ENCODE measurements around the gene SGCD.

Gene SGCD

DNA sequence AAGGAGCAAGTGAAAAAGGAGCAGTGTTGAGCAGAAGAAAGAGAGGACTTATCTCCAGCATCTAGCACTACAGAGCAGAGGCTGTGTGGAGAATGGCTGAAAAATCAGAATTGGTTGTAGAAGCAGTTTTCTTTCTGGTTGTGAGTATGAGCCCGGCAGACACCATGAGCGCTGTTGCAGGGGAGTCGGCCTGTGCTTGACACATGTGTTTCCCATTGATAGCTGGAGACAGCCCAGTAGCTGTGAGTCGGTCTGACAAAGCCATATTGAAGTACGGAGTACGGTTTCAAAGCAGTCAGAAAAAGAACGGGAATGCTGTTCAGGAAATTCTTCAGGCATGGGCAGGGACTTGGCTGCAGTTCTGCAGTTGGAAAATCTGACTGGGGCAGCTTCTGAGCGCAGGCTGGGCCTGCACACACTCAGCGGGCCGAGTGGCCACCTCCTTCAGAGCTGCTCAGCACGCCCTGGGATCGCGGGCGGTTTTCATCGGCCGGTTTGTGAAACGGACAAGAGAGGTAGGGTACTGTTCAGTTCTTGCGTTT is at the start of gene SGCD:
TSS of gene SGCD (plus strand) at position 447 of the 542 bp plus-strand sequence.
- no peak for DNase-seq

- no peak for DNase-seq
Observed at GRCh38 chr5:156277290-156277689, 49.7 kb upstream of the SGCD start.

GRCh38 chr5:156295431-156295830 is 31.5 kb upstream of the SGCD start:
- no peak for DNase-seq

DNA sequence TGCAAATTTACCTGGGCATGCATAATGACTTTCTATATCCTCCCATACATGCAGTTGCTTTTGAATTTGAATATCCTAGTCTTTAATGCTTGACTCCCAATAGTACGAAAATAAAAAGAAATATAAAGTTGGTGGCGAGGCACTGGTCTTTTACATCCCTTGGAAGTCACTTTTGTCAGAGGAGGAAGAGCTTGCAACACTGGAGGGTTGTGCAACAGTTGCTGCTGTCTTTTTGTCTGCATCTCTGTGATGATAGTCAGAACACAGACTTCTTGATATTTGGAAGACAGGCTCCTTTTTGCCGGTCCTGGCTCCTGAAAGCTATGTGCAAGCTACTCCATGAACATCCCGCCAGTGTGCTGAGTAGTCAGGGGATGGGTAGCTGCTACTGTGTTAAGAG is 16.8 kb upstream of the SGCD start:
- no peak for DNase-seq

- no peak for DNase-seq
Observed at GRCh38 chr5:156312897-156313694, 13.9 kb upstream of the SGCD start.

- DNase-seq, result no peak
Observed at GRCh38 chr5:156314416-156314815, 12.5 kb upstream of the SGCD start.

GRCh38 chr5:156322666-156323065 is 4.3 kb upstream of the SGCD start:
- DNase-seq, result no peak

DNA sequence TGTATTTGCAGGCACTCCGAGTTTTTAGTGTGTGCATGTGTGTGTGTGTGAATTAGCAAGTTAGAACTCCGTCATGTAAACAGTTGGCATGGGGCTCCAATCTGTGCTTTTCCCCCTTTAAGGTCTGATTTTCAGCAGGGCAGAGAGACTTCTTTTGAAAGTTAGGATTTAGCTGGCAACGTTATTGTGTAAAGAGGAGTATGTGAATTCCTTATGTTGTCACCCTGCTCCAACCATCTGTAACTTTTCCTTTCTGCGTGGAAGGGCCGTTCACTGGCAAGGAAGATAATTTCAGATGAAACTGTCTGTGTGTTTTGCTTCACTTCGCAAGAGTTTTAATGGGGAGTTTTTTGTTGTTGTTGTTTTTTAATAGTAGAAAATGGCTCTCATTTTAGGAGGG is 332 bp downstream of the SGCD start:
- no peak for DNase-seq

DNA sequence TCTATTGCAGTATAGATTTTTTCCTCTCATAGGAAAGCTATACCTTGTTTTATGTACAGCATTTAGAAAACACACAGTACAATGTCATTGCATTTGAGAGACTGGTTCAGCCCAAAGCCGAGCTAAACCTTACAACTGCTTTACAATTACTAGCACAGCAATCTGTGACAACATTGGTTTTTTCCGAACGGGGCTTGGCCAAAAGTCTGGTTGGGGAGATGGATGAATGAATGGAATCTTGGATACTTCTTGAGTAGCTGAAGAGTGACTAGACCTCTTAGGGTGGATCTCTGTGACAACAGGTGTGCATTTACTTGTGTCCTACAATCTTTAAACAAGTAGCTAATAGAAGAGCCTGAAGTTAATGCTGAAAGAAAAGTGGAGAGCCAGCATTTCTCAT is 1.2 kb downstream of the SGCD start:
- no peak for DNase-seq

- no peak for DNase-seq
Observed at GRCh38 chr5:156328766-156329165, 1.8 kb downstream of the SGCD start.

- no peak for DNase-seq
Observed at GRCh38 chr5:156329171-156329611, 2.2 kb downstream of the SGCD start.

GRCh38 chr5:156330141-156330870 is 3.3 kb downstream of the SGCD start:
- no peak for DNase-seq

DNA sequence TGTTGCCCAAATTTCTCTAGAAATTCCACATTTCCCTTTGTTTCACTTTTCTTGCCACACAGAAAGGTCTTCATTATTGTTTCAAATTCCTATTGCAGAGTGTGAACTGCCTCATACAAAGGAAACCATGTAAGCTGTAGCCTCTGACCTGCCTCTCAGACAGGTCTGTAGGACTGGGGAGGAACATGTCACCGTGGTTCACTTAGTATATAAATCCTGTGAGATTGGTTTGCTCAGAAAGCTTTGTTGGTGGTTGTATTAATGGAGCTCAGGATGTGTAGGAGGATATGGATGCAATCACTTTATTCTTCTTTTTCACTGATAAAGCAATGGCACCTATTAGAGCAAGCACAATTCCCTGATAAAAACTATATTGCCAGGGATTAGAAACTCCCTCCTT is 4.2 kb downstream of the SGCD start:
- no peak for DNase-seq

- no peak for DNase-seq
Observed at GRCh38 chr5:156331845-156332244, 4.9 kb downstream of the SGCD start.

DNA sequence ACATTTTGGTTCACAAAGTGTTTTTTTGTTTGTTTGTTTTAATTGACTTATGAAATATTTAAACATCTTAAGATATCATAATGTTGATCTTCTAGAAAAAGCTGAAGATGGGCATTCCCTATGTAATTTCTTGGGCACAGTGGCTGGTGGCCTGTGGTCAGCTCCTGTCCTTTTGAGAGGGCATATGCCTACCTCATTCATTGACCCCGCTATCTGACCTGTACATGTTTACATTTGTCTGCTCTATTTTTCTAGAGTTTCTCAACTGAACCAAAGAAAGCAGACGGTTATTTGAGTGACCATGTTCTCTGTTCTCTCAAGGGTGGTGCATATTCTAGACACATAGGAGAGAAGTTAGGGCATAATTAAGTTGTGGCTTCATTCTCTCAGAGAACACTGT is 5.3 kb downstream of the SGCD start:
- DNase-seq, result no peak

GRCh38 chr5:156339139-156339841 is 12.3 kb downstream of the SGCD start:
- no peak for DNase-seq

GRCh38 chr5:156340893-156341292 is 13.9 kb downstream of the SGCD start:
- DNase-seq, result no peak

- no peak for DNase-seq
Observed at GRCh38 chr5:156350256-156350655, 23.3 kb downstream of the SGCD start.

- no peak for DNase-seq
Observed at GRCh38 chr5:156351423-156351822, 24.5 kb downstream of the SGCD start.

GRCh38 chr5:156354571-156354970 is 27.6 kb downstream of the SGCD start:
- no peak for DNase-seq

GRCh38 chr5:156356238-156356637 is 29.3 kb downstream of the SGCD start:
- DNase-seq, result no peak

DNA sequence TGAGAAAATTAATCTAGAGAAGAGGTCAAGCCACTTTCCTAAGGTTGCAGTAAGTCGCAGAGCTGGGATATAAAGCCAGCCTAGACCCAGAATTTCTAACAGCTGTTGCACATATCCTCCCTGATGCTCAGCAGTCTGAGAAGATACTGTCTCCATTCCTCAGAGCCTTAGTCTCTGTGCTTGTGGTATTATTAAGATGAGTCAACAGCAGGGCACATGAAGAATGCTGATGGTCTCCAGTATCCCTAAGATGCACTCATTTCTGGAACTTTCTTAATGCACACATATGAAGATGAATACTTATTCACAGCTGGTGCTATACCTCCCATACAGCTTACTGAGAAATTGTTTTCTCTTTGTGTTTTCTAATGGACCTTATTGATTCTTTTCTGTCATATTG is 32.5 kb downstream of the SGCD start:
- DNase-seq, result no peak

- no peak for DNase-seq
Observed at GRCh38 chr5:156361436-156362109, 34.6 kb downstream of the SGCD start.

All from CD4-positive, alpha-beta T cell treated with Interleukin-4 for 1 hour (primary cell).